ENCODE data around the gene LYPD3. TPM values are rescaled to one million over a fixed set of nuclear protein-coding genes. Genes with fewer than 3 reads are reported as not detected.

Gene LYPD3
- total RNA-seq, 1 donor = 0.43 TPM

- TF ChIP-seq CTCF (IDR thresholded peaks at IDR 0.05; ENCODE audit: insufficient read depth, low read depth, low read length) = no peak
- DNase-seq (ENCODE audit: low read depth) = no peak
- H3K4me3 ChIP-seq (ENCODE audit: low read depth, low read length) = no peak overlapping the region
These were observed 5.7 kb upstream of the LYPD3 start for GRCh38 chr19:43471091-43471490.

- no peak overlapping the region for H3K4me3 ChIP-seq (ENCODE audit: low read depth, low read length)
- peak; percentile 49 for DNase-seq (ENCODE audit: low read depth)
- no peak for TF ChIP-seq CTCF (IDR thresholded peaks at IDR 0.05; ENCODE audit: insufficient read depth, low read depth, low read length)
These were observed 4.9 kb upstream of the LYPD3 start for GRCh38 chr19:43470288-43470687.

GRCh38 chr19:43469160-43469480, 3.7 kb upstream of the LYPD3 start:
- no peak for TF ChIP-seq CTCF (IDR thresholded peaks at IDR 0.05; ENCODE audit: insufficient read depth, low read depth, low read length)
- no peak for DNase-seq (ENCODE audit: low read depth)
- no peak overlapping the region for H3K4me3 ChIP-seq (ENCODE audit: low read depth, low read length)

- no peak for DNase-seq (ENCODE audit: low read depth)
- TF ChIP-seq CTCF (IDR thresholded peaks at IDR 0.05; ENCODE audit: insufficient read depth, low read depth, low read length) = no peak
- H3K4me3 ChIP-seq (ENCODE audit: low read depth, low read length) = no peak overlapping the region
These were observed 3.1 kb upstream of the LYPD3 start for GRCh38 chr19:43468354-43469159.

GRCh38 chr19:43467730-43468129, 2.3 kb upstream of the LYPD3 start:
- H3K4me3 ChIP-seq (ENCODE audit: low read depth, low read length) = no peak overlapping the region
- DNase-seq (ENCODE audit: low read depth) = peak; percentile 84
- no peak for TF ChIP-seq CTCF (IDR thresholded peaks at IDR 0.05; ENCODE audit: insufficient read depth, low read depth, low read length)

- no peak overlapping the region for H3K4me3 ChIP-seq (ENCODE audit: low read depth, low read length)
- DNase-seq (ENCODE audit: low read depth) = no peak
- TF ChIP-seq CTCF (IDR thresholded peaks at IDR 0.05; ENCODE audit: insufficient read depth, low read depth, low read length) = no peak
These were observed 1.9 kb upstream of the LYPD3 start for GRCh38 chr19:43467276-43467675.

GRCh38 chr19:43466793-43467192, 1.4 kb upstream of the LYPD3 start:
- H3K4me3 ChIP-seq (ENCODE audit: low read depth, low read length) = no peak overlapping the region
- DNase-seq (ENCODE audit: low read depth) = no peak
- no peak for TF ChIP-seq CTCF (IDR thresholded peaks at IDR 0.05; ENCODE audit: insufficient read depth, low read depth, low read length)
